HG02610 (cell line): ENCODE measurements around the gene GPR32.
"Not testable (repeated sequence)": the region's sequence is repeated elsewhere in the genome, so short reads cannot be mapped to it uniquely, and the experiment has no call there.

Source experiments
- ATAC-seq: cut with Tn5 transposase; IDR thresholded peaks from one replicate; pipeline ENCODE4 v1.9.1; 2021; ENCODE audit warnings: mild to moderate bottlenecking, moderate library complexity; ENCODE audit not compliant: unreplicated experiment

The GPR32 gene

GRCh38 chr19:50779504-50780457, 9.5 kb downstream of the GPR32 start:
- ATAC-seq: no peak

- ATAC-seq: no peak
Measured at GRCh38 chr19:50780753-50781435, 10.6 kb downstream of the GPR32 start.

DNA sequence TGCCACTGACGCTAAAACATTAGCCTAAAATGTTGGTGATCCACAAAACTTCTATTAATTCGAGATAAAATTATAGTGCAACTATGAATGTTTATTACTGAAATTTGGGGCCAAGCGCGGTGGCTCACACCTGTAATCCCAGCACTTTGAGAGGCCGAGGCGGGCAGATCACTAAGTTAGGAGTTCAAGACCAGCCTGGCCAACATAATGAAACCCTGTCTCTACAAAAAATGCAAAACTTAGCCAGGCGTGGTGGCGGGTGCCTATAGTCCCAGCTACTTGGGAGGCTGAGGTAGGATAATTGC, 13.5 kb downstream of the GPR32 start:
- ATAC-seq: not testable (repeated sequence)

DNA sequence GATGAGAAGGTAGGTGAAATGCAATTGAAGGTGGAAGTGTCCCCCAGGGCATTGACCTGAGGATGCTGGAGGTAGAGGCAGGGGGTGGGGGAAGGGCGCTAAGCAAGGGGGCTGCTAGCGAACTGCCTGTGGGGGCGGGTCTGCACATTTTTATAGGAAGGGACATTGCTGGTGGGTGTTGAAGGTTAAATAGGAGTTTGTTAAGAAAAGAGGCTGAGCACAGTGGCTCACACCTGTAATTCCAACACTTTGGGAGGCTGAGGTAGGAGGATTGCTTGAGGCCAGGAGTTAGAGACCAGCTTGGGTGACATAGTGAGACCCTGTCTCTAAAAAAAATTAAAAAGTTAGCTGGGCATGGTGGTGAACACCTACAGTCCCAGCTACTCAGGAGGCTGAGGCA, 14.4 kb downstream of the GPR32 start:
- no peak for ATAC-seq

DNA sequence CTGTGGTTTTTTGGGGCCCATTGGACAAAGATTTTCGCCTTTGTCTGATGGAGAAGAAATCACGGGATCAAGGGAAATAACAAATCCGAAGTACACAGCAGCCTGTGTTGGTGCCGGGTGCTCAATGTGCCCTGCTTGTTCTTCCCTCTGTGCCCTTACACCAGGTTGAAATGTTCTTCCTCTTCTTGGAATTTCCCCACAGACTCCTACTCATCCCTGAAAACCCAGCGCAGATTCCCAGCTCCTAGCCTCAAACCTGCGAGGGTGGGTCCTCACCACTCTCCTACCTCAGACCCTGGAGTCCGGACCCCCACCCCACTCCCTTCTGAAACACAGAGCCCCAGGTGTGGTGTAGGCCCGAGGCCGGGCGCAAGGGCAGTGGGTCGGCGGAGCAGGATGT, 15.1 kb downstream of the GPR32 start:
- ATAC-seq: no peak

- no peak for ATAC-seq
Measured at GRCh38 chr19:50790396-50790795, 20.1 kb downstream of the GPR32 start, which contains the start of gene ACP4. Gene ACP4, plus strand, starts transcription at chr19:50790415. Its CDS starts 0 bp downstream, at chr19:50790415.

DNA sequence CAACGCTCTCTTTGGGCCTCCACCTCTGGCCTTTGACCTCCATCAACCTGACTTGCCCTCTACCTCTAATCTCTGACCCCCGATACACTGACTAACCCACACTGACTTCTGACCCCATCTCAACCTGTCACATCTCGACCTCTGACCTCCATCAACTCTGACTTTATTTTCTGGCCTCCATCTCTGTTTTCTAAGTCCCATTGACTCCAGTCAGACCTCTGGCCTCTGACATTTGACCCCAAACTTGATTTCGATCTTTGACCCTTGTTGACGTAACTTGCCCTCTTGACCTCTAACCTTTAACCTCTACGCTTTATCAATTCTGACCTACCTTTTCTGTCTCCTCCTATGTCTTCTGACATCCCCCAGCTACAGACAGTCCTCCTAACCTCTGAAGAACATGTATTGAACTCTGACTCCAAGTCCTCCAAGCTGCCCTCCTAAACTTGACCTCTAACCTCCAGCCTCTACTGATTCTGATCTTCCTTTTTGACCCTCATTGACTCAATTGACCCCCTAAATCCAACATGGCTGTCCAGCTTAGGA, 20.7 kb downstream of the GPR32 start:
- no peak for ATAC-seq

DNA sequence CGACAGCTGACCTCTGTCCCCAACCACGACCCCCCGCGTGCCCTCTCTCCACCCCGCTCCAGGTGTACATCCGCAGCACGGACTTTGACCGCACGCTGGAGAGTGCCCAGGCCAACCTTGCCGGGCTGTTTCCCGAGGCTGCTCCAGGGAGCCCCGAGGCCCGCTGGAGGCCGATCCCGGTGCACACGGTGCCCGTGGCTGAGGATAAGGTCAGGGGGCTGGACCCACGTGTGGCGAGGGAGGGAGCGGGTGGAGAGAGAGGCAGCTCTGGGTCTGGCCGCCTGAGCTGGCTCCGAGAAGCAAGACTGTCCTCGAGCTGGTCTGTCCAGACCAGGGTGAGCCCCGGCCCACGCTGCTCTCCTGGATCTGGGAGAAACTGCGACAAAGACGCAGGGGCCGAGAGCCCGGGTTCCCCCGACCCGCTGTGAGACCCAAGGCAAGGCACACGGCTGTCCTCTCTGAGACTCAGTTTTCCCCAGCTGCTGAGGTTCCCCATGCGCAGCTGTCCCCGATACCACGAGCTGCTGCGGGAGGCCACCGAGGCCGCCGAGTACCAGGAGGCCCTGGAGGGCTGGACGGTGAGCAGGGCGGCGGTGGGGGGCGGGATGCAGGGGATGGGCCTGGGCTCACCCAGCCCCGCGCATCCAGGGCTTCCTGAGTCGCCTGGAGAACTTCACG, 21.5 kb downstream of the GPR32 start:
- no peak for ATAC-seq

DNA sequence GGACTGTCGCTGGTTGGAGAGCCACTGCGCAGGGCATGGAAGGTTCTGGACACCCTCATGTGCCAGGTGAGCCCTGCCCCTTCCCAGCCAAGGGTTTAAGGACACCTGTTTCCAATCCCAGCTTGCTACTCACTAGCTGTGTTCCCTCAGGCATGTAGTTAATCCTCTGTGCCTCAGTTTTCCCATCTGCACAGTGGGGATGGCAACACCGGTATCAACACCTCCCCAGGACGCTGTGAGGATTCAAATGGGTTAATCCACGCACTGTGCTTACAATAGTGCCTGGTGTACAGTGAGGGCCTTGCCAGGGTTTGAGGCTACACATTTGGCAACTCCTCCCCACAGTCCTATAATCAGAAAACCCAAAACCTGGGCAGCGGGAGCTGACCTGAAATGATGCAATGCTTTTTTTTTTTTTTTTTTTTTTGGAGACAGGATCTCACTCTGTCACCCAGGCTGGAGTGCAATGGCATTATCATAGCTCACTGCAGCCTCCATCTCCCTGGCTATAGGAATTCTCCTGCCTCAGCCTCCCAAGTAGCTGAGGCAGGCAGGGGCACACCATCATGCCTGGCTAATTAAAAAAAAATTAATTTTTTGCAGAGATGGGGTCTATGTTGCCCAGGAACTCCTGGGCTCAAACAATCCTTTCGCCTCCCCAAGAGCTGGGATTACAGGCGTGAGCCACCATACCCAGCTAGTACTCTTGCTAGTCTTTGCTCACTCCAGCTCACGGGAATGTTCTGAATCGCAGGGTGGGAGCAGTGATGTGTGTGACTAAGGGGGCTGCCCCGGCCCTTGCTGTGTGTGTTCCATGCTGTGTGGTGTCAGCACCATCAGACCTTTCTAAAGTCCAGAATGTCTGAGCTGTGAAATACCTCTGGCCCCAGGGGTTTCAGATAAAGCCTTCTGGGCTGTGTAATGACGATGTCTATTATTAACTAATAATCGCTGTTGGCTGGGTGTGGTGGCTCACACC, 22.3 kb downstream of the GPR32 start:
- no peak for ATAC-seq

- ATAC-seq: no peak
Measured at GRCh38 chr19:50793558-50794065, 23.3 kb downstream of the GPR32 start.

DNA sequence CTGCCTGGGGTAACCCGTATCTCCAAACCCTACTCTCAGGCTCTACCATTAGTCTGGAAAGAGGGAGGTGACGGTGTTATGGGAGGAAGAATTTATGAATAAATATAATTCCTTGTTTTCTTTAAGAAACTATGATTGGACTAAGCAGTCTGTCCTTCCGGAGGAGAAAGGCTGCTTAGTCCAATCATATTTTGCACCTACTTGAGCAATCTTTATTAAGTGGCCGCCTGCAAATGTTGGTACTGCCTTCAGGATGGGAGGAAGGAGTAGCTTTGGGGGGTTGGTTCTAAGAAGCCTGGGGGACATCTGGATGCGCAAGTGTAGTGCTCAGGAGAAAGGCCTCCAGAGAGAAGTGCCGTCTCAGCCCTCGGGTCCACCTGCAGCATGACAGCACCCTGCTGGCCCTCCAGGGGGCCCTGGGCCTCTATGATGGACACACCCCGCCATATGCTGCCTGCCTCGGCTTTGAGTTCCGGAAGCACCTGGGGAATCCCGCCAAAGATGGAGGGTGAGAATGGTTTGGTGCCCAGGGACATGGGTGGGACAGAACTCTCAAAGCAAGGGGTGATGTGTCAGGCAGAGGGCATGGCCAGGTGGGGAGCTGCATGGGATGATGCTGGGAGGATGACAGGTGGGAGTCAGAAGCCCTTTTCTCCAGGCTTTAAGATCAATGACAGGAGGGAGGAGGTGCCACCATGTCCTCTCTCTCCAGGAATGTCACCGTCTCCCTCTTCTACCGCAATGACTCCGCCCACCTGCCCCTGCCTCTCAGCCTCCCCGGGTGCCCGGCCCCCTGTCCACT, 24.0 kb downstream of the GPR32 start:
- no peak for ATAC-seq

- ATAC-seq: no peak
Measured at GRCh38 chr19:50794876-50795663, 24.8 kb downstream of the GPR32 start.

- no peak for ATAC-seq
Measured at GRCh38 chr19:50795664-50796073, 25.4 kb downstream of the GPR32 start.

- no peak for ATAC-seq
Measured at GRCh38 chr19:50796128-50796633, 25.9 kb downstream of the GPR32 start.

DNA sequence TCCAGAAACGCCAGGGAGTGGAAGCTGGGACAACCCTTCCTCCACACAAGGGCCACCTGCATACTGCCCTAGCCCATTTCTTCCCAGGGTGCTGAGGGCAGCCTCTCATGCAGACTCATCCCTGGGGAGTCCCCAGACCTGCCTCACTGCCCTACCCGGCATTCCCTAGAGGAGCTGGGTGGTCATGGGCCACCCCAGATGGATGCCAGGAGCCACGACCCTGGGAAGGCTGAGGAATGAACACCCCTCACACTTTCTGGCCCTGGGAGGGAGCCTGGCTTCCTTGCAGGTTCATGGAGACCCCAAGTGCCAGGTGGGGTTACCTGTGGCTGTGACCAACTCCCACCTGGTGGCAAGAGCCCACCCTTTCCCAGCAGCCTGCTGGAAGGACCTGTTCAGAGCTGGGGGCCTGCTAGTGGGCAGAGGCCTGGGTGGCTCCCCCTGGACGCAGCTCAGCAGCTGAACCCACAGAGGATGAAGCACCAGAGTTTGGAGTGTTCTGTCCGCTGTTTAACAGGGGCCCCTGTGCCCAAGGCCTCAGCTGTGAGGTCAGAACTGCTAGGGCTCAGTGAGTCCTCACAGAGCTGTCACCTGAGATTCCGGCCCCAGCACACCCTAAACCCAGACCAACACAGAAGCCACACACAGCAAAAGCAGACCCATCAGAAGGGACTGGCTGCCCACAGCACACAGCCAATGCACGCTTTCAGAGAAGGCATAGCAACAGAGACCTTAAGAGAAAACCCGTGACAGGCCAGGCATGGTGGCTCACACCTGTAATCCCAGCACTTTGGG, 26.6 kb downstream of the GPR32 start:
- ATAC-seq: no peak

DNA sequence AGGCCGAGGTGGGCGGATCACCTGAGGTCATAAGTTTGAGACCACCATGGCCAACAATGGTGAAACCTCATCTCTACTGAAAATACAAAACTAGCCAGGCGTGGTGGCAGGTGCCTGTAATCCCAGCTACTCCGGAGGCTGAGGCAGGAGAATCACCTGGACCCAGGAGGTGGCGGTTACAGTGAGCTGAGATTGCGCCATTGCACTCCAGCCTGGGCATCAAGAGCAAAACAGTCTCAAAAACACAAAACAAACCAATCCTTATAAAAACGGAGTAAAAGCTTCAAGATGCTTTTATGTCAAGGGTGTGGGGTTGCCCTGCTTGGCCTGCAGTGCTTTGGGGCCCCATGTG, 27.1 kb downstream of the GPR32 start:
- ATAC-seq: no peak
